GM12874 (cell line): ENCODE measurements around the gene SHB.

Experiments used
- CTCF ChIP-seq: IDR thresholded peaks from 2 replicates; pipeline ENCODE4 v1.5.1; 2011; ENCODE audit warnings: low read depth, mild to moderate bottlenecking, control low read depth, low read length, moderate library complexity; ENCODE audit not compliant: insufficient read depth

Gene SHB

GRCh38 chr9:37984278-37984671 is 84.8 kb downstream of the SHB start:
- no peak for TF ChIP-seq CTCF

DNA sequence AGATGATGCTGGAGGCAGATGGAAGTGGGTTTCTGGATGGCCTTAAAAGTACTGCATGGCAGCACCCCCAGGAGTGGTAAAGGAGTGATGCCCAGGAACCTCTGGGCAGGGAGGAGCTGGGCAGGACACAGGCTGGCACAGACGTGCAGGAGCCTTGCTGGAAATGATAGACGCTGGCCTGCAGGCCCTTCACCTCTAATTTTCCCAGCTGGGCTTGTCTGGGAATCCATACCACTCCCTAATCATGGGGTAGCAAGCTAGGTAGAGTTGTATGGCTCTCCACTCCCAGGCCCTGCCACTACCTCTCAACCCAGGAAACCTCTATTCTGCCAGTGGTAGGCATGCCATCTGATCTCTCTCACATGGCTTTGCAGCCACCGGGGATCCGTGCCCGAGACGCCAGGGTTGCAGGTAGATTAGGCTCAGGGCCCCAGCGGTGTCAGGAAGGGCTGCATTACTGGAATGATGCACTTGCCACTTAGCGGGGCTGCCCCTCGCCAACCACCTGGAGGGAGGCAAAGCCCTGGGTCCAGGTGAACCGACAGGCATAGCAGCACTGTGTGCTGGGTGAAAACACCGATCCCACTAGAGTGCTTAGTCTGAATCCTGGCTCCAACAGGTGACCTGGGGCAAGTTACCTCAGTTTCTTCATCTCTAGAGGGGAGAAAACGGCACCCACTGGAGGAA is 85.5 kb downstream of the SHB start:
- no peak for TF ChIP-seq CTCF

DNA sequence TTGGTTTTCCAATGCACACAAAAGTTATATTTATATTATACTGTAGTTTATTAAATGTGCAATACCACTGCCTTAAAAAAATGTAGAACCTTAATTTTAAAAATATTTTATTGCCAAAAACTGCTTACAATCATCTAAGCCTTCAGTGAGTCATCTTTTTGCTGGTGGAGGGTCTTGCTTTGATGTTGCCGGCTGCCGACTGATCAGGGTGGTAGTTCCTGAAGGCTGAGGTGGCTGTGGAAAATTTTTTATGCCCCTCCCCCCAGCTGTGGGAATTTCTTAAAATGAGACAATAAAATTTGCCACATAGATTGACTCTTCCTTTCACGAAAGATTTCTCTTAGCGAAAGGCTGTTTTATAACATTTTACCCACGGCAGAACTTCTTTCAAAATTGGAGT is 89.2 kb downstream of the SHB start:
- no peak for TF ChIP-seq CTCF

GRCh38 chr9:37978983-37979382 is 90.0 kb downstream of the SHB start:
- TF ChIP-seq CTCF = no peak

DNA sequence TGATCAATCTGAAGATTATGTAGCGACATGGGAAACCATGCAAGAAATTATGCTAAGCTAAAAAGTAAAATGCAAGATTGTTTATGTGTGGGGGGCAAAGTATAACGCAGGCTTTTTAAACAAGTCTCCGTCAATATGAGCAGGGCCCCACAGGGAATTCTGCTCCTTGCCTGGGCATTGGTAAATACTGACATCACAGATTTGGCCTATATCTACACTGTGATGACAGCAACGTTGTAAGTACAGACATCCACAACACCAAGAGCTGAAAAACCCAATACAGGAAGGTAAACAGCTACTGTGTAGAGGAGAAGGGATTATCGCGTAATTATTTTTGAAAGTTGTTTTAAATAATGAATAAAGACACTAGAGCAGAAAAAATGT is 90.6 kb downstream of the SHB start:
- no peak for TF ChIP-seq CTCF

GRCh38 chr9:37977851-37978480 is 91.1 kb downstream of the SHB start:
- TF ChIP-seq CTCF = no peak

DNA sequence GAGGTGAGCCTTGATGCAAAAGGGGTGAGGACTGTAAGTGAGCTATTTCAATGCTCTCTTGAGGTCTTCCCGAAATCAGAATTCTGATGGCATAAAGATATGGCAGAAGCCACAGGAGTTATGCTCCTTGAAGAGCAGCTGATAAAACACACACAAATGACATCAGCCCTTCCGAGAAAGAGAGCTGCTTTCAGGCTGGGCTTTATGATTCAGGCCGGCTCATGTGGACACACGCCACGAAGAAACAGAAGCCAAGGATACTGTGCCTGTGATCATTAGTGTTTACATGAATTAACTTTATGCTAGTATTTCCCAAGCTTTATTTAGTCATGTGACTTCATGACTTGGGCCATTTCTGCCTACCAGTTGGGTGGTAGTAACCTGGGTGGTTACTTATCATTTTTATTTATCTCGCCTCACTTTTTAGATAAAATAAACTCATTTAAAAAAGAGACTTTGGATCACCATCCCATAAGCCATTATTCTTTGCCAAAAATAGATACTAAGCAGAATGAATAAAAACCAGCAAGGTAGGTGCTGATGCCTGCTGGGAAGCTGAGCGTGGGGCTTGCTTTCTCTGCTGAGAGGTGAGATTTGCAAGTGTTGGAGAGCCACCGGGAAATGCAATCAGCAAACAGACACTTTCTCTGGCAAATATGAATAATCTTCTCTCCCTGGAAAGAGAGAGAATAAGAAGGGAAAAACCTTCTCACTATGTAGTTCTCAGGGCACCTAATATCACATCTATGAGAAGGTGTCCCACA is 92.1 kb downstream of the SHB start:
- no peak for TF ChIP-seq CTCF
